Stimulated activated CD8-positive, alpha-beta memory T cell treated with anti-CD3 and anti-CD28 coated beads, Interleukin-12 subunit alpha, Interleukin-12 subunit beta, amount 100 ng/mL, for 24 hours (primary cell): ENCODE measurements around the gene MVP.
A peak's percentile ranks its signal among the peaks of the same experiment; 100 is the strongest.
"Not testable (repeated sequence)": the region's sequence is repeated elsewhere in the genome, so short reads cannot be mapped to it uniquely, and the experiment has no call there.

Experiments used
- DNase-seq: peaks from one replicate; pipeline ENCODE4 v3.0.0-alpha.2; 2020; ENCODE audit errors: extremely low read depth

Gene MVP

DNA sequence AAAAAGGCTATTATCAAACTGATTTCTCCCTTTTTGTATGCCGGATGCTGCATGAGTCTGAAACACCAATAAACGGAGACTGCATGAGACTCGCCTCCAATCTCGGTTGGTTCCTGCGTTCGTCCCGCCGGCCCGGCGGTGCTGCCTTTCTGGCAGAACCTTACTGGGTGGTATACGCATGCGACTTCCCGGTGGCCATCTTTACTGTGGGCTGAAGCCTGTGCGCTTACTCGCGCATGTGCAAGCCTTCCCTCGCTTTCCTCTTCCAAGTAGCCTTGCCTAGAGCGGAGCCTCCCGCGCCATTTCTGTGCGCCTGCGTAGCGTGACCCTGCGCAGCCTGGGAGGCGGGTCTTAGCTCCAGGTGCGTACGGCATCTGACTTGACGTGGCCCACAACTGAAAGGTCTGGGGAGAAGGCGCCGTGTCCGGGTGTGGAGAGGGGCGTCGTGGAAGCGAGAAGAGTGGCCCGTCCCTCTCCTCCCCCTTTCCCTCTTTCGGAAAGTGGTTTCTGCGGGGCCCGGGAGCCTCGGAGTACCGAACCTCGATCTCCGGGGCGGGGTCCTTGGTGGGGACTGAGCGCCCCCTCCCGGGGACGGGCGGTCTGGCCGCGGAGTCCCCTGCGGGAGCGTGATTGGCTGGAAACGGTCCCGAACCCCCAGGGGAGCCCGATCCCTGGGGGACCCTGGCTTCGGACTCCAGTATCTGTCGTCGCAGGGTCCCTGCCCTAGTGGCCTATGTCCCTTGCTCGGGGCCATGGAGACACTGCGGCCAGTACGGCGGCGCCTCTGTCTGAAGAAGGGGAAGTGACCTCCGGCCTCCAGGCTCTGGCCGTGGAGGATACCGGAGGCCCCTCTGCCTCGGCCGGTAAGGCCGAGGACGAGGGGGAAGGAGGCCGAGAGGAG lies 4.2 kb upstream of the MVP start, which contains the start of gene PAGR1:
TSS of gene PAGR1 (plus strand) at position 360 of the 901 bp plus-strand sequence. CDS start at position 734, 374 bp downstream.
- peak; percentile 91 for DNase-seq

DNA sequence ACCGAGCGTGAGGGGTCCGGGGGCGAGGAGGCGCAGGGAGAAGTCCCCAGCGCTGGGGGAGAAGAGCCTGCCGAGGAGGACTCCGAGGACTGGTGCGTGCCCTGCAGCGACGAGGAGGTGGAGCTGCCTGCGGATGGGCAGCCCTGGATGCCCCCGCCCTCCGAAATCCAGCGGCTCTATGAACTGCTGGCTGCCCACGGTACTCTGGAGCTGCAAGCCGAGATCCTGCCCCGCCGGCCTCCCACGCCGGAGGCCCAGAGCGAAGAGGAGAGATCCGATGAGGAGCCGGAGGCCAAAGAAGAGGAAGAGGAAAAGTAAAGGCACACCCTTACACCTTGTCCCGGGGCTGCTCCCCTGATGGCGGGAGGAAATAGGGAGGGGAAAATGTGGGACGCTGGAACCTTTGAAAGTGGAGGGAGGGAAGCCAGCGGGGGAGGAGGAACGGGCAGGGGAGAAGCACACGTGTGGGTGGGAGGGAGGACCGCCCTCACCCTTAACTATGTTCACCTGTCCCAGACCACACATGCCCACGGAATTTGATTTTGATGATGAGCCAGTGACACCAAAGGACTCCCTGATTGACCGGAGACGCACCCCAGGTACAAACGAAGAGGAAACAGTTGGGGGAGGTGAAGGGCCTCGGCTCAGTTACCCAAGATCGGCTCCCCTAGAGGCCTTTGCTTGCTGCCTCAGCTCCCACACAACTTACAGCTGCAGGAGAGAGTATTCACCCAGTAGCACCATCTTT lies 3.4 kb upstream of the MVP start:
- no peak for DNase-seq

DNA sequence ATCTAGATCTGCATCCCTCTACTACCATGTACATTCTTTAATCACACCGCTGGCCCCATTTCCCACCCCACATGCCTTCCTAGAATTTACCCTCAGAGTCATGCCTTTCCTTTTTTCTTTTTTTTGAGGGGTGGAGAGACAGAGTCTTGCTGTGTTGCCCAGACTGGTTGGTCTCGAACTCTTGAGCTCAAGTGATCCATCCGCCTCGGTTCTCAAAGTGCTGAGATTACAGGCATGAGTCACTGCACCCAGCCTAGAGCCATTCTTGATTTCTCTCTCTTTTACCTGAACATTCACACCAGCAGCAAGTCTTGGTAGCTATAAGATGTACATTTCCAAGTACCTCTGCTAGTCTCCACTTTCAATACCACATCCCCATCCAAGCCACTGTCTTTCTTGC lies 2.2 kb upstream of the MVP start:
- no peak for DNase-seq

DNA sequence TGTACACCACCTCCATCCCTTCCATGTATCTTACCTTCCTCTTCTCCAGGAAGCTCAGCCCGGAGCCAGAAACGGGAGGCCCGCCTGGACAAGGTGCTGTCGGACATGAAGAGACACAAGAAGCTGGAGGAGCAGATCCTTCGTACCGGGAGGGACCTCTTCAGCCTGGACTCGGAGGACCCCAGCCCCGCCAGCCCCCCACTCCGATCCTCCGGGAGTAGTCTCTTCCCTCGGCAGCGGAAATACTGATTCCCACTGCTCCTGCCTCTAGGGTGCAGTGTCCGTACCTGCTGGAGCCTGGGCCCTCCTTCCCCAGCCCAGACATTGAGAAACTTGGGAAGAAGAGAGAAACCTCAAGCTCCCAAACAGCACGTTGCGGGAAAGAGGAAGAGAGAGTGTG lies 756 bp upstream of the MVP start:
- DNase-seq, result no peak

DNA sequence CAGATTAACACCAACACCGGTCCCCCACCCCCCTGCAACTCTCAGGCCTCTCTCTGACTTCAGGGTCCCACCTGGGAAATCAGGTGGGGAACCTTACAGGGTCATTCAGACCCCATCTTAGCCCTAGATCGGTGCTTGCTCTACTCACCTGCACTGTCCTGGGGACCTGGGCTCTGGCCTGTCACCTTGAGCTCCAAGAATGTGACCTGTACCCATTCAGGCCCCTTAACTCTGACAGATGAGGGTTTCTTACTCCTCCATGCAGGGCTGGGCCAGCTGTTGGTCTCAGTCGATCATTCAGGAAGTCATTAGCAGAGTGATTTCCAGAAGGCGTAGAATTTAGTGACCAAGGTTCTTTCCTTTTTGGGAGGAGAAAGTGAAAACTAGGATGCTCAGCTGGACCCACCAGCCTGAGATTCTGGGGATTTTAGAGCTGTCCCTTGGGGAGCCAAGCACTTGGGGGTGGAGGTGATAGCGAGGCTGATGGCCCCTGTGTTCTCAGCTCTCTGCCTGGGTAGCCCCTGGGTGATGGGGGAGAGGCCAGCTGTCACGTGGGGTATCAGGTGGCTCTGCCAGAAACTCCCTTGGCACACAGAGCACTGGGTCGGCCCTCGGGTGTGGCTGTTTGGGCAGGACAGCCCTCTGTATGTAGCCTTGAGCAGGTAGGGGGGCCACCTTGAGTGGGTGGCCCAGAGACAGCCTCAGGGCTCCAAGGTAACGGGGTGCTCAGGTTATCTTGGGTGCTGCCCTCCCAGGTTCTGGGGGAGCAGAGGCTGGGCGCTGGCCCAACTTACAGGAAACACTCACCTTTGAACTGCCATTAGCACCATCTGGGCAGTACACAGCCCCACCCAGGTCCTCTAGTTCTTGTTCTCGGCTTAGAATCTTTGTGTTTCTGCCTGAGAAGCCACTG lies 724 bp downstream of the MVP start:
- no peak for DNase-seq

DNA sequence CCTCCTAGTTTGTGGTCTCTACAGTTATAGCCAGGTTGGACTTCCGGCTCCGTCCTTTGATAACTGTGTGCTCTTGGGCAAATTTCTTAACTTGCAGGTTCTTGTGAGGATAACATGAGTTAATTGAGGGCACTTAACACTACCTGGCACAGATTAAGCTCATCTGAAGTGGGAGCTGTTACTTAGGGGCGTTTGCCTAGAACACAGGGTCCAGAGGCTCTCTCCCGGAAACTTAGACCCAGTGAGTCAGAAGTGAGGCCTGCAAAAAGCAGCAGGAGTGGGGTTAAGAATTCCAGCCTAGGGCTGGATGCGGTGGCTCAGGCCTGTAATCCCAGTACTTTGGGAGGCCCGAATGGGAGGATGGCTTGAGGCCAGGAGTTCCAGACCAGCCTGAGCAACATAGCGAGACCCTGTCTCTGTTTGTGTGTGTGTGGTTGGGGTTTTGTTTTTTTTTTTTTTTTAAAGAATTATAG lies 1.4 kb downstream of the MVP start:
- DNase-seq, result no peak

DNA sequence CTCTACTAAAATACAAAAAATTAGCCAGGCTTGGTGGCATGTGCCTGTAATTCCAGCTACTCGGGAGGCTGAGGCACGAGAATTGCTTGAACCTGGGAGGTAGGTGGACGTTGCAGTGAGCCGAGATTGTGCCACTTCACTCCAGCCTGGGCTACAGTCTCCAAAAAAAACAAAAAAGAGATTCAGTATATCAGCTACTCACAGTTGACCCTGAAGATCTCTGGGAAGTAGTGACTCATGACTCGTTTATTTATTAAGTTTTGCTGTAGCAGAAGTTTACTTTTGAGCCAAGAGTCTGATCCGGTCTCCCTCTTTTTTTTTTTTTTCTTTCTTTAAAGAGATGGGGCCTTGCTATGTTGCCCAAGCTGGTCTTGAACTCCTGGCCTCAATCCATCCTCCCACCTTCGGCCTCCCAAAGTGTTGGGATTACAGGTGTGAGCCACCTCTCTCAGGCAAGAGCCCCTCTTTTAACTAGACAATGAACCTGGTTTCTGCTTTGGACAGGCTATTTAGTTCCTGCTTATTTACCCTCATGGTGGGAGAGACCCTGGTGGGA lies 4.4 kb downstream of the MVP start:
- no peak for DNase-seq

DNA sequence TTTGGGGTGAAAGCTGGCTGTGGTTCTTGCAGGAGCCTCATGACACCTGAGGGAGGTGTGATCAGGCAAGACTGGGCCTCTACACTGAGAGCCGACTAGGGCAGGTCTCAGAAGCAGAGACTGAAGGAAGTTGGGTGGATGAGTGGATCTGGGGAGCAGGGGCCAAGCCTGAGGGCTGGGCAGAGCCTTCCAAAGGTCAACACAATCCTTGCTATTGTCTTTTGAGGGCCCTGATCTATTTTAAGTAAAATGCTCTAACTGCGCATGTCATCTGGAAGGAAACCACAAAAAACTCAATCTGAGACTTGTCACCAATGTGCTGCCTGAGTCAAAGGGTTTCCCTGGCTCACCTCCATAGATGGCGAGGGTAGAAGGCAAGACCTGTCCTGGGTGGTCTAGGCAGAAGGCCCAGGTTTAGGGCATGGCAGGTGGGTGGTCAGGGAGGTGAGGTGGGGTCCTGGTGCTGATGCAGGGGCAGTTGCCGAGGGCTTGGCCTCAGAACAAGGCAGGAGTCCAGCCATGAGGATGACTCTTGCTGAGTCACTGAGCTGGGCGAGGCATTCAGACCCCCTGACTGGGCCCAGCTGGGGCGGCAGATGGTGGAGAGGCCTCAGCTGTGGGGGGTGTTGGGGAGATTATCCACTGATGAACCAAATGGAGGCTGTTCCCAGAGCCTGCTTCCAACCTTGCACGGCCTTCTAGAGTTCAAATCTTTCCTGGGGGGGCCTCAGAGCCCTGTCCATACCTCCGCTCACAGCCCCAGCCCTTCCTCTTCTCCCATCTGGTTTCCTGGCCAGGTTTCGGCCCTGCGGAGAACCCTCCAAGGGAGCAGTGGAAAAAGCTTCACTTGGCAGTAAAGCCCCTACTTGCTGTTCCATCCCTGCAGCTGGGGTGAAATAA lies 5.1 kb downstream of the MVP start:
- no peak for DNase-seq

DNA sequence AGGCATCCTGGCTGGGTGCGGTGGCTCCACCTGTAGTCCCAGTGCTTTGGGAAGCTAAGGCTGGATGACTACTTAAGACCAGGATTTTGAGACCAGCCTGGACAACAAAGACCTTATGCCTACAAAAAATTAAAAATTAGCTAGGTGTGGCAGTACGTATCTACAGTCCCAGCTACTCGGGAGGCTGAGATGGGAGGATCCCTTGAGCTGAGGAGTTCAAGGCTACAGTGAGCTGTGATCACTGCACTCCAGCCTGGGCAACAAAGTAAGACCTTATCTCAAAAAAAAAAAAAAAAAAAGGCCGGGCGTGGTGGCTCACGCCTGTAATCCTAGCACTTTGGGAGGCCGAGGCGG lies 6.1 kb downstream of the MVP start:
- DNase-seq, result no peak

DNA sequence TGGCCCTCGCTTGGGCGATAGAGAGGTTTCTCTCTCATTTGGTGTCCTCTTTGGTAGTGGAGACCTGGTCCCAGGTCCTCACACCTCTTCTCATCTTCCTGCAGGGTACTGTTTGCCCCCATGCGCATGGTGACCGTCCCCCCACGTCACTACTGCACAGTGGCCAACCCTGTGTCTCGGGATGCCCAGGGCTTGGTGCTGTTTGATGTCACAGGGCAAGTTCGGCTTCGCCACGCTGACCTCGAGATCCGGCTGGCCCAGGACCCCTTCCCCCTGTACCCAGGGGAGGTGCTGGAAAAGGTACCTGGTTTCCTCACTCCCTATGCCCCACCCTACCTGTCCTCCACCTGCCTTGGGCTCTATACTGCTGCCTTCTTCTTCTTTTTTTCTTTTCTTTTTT lies 10.5 kb downstream of the MVP start:
- no peak for DNase-seq

DNA sequence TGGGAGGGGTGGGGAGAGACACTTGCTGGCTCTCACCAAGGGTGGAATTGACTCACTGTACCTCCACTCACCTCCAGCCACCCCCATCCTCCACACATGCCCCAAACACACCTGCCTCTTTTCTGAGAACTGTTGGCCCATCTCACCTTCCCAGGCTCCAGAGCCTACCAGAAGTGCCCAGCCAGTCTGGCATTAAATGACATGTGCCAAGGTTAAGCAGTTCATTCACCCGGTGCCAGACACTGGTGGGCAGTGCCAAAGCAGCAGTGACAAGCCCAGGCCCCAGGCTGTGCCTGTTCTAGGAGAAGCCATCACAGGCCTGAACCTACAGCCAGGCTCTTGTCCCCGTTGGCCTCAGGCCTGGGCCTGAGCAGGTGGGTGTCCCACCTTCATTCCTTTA lies 11.2 kb downstream of the MVP start:
- no peak for DNase-seq

DNA sequence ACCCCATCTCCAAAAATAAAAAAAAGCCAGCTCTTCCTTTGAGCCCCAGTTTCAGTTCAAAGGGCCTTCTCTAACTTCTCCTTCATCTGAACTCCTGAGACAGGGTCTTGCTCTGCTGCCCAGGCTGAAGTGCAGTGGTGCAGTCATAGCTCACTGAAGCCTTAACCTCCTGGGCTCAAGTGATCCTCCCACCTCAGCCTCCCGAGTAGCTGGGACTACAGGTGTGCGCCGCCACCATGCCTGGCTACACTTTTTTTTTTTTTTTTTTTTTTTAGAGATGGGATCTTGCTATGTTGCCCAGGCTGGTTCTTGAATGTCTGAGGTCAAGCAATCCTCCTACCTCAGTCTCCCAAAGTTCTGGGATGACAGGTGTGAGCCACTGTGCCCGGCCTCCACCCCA lies 13.0 kb downstream of the MVP start:
- DNase-seq, result not testable (repeated sequence)

DNA sequence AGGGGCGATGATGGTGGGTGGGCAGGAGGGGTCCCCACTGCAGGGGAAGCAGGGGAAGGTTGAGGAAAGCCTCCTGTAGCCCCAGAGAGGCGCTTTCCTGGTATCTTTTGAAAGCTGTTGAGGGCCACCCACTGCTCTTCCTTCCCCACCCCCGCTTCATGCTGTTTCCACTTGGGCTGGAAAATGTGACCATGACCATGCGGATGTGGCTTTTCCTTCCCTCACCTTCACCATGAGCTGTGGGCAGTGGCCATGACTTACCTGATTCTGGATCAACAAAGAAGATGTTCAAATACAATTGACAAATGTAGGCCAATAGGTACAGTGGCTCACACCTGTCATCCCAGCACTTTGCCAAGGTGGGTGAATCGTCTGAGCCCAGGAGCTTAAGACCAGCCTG lies 13.8 kb downstream of the MVP start:
- DNase-seq, result no peak

DNA sequence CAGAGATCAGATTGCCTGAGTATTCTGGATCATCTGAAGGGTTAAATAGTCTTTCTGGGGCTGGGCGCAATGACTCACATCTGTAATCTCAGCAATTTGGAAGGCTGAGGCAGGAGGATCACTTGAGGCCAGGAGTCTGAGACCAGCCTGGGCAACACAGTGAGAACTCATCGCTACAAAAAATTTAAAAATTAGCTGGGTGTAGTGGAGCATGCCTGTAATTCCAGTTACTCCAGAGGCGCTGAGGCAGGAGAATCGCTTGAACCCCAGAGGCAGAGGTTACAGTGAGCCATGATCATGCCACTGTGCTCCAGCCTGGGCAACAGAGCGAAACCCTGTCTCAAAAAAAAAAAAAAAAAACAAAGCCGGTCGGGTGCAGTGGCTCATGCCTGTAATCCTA lies 15.7 kb downstream of the MVP start:
- DNase-seq, result no peak

DNA sequence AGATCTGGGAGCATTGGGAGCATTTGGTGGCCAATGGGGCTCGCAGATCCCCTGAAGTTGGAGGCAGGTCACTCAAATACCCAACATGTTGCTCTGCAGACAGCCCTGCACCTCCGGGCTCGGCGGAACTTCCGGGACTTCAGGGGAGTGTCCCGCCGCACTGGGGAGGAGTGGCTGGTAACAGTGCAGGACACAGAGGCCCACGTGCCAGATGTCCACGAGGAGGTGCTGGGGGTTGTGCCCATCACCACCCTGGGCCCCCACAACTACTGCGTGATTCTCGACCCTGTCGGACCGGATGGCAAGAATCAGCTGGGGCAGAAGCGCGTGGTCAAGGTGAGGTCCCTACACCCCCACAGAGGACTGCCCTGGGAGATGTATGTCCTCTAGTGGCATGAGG lies 16.4 kb downstream of the MVP start:
- DNase-seq, result no peak

DNA sequence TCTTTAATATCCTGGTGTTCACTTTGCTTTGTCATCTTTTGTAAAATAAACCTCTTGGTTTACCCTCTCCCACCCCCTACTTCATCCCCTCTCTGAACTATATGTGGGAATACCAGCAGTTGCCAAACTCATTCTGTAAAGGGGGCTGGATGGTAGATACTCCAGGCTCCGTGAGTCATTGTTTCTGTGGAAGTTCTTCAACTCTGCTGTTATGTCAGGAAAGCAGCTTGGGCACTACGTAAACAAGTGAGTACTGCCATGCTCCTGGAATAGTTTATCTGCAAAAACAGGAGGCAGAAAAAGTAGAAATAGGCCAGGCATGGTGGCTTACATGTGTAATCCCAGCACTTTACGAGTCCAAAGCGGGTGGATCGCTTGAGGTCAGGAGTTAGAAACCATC lies 17.6 kb downstream of the MVP start:
- DNase-seq, result no peak

DNA sequence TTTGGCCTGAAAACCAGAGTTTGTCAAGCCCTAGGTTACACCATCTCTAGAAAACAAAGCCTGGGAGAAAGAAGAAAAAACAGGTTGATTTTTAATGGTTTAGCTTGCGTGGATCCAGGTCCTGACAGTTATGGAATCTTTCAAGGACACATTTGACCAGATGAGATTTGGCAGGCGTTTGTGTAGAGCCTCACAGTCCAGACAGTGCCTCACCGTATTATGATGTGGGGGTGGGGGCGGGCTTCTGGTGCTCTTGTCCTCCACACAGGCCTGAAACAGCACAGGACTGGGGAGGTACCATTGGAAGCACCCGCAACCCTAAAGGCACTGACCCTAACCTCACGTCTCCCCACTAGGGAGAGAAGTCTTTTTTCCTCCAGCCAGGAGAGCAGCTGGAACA lies 19.6 kb downstream of the MVP start:
- DNase-seq, result no peak

DNA sequence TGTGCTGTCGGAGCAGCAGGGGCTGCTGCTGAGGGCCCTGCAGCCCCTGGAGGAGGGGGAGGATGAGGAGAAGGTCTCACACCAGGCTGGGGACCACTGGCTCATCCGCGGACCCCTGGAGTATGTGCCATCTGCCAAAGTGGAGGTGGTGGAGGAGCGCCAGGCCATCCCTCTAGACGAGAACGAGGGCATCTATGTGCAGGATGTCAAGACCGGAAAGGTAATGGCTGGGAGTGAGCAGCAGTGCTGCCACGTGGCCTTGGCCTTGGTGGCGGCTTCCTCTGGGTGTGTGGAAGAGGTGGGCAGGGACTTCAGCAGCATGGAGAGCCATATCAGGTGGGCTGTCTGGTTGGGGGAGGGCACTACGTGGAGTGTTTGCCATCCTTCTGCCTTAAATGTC lies 20.0 kb downstream of the MVP start:
- no peak for DNase-seq

DNA sequence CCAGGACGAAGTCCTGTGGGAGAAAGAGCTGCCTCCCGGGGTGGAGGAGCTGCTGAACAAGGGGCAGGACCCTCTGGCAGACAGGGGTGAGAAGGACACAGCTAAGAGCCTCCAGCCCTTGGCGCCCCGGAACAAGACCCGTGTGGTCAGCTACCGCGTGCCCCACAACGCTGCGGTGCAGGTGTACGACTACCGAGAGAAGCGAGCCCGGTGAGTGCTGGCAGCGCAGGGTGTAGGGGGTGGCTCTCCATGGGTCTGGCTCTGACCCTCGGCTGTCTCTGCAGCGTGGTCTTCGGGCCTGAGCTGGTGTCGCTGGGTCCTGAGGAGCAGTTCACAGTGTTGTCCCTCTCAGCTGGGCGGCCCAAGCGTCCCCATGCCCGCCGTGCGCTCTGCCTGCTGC lies 21.4 kb downstream of the MVP start:
- no peak for DNase-seq

DNA sequence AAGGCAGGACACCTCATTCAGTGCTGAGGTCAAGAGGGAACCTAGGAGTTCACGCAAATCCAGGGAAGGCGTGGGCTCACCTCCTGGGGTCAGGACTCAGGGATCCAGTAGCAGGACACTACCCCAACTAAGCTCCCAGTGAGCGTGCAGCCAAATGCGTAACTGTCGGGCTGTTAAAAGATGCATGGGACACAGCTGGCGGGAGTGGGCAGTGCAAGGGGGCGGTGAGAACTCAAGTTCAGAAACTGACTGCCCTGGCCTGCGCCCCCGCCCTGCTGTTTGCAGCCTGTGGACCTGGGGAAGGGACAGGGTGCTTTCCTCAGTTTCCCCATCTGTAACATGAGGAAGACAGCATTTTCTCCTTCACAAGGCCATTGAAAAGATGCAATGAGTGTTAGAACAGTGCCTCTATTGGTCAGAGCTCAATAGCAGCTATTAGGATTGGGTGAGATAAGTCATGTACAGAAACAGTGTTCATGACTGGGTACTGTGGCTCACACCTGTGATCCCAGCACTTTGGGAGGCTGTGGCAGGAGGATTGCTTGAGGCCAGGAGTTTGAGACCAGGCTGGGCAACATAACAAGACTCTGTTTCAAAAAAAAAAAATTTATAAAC lies 22.6 kb downstream of the MVP start:
- DNase-seq, result no peak
